ENCODE measurements around the gene IL17RD. TPM values are rescaled to one million over a fixed set of nuclear protein-coding genes. Genes with fewer than 3 reads are reported as not detected.

IL17RD gene
- total RNA-seq, 4 donors from 2014 or later, result 0.98 to 5.8 (median 3.4) TPM

- TF ChIP-seq CTCF (IDR thresholded peaks at IDR 0.05; ENCODE audit: low read depth), result no peak
These were observed 59.6 kb downstream of the IL17RD start for GRCh38 chr3:57105585-57105984.

- TF ChIP-seq CTCF (IDR thresholded peaks at IDR 0.05; ENCODE audit: low read depth), result no peak
These were observed 65.0 kb downstream of the IL17RD start for GRCh38 chr3:57100046-57100695.

GRCh38 chr3:57098418-57099310, 66.5 kb downstream of the IL17RD start:
- TF ChIP-seq CTCF (IDR thresholded peaks at IDR 0.05; ENCODE audit: low read depth), result no peak

GRCh38 chr3:57097536-57097935, 67.6 kb downstream of the IL17RD start:
- no peak for TF ChIP-seq CTCF (IDR thresholded peaks at IDR 0.05; ENCODE audit: low read depth)

GRCh38 chr3:57095363-57095762, 69.8 kb downstream of the IL17RD start:
- no peak for TF ChIP-seq CTCF (IDR thresholded peaks at IDR 0.05; ENCODE audit: low read depth)

- no peak for TF ChIP-seq CTCF (IDR thresholded peaks at IDR 0.05; ENCODE audit: low read depth)
These were observed 70.6 kb downstream of the IL17RD start for GRCh38 chr3:57094575-57094974.

- no peak for TF ChIP-seq CTCF (IDR thresholded peaks at IDR 0.05; ENCODE audit: low read depth)
These were observed 71.1 kb downstream of the IL17RD start for GRCh38 chr3:57093971-57094535.

All from subcutaneous adipose tissue (tissue), 4 donors.